B cell (primary cell): Measurements from ENCODE around the gene TLR5.

ENCODE experiments used
- CTCF ChIP-seq: fragments of 200-600 bp; IDR thresholded peaks from one replicate; pipeline ENCODE4 v1.8.0; 2022; ENCODE audit warnings: antibody characterized with exemption, mild to moderate bottlenecking
- EZH2 ChIP-seq: IDR thresholded peaks from 2 replicates; pipeline ENCODE4 v1.6.1; 2012; ENCODE audit warnings: borderline replicate concordance, low read depth, mild to moderate bottlenecking, moderate library complexity, low read length; ENCODE audit not compliant: insufficient read depth, poor library complexity, severe bottlenecking

- TF ChIP-seq EZH2 (no peak), CTCF (no peak)
Observed at GRCh38 chr1:223106856-223107255, 36.2 kb downstream of the TLR5 start.
